GM21367 (cell line): ENCODE results near the gene SYCP1.
"Not testable (repeated sequence)": the region's sequence is repeated elsewhere in the genome, so short reads cannot be mapped to it uniquely, and the experiment has no call there.

Experiments used
- ATAC-seq: cut with Tn5 transposase; IDR thresholded peaks from one replicate; pipeline ENCODE4 v1.9.1; 2021; ENCODE audit not compliant: unreplicated experiment

SYCP1 gene

DNA sequence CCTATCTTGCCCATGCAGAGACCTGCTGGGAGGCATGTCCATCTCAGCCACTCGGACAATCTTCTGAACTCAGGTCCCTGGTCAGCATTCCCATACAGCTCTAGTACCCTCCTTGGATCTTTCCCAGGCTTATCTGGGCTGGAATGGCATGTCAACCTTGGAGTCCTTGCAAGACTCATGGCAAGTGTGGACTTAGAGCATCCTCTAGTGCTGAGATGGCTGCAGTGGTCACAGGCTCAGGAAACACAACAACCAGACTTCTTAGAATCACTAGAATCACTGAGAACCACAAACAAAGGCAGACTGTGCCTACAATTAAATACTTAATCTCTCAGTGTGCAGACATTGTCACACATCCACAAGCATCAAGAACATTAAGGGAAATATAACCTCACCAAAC, 101.9 kb downstream of the SYCP1 start:
- no peak for ATAC-seq

DNA sequence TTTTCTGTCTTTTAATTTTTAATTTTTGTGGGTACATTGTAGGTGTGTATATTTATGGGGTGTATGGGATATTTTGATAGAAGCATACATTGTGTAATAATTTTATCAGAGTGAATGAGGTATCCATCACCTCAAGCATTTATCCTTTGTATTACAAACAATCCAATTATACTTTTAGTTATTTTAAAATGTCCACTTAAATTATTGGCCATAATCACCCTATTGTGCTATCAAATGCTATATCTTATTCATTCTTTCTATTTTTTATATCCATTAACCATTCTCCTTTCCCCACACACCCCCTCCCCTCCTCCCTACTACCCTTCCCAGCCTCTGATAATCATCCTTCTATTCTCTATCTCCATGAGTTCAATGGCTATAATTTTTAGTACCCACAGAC, 104.8 kb downstream of the SYCP1 start:
- no peak for ATAC-seq

DNA sequence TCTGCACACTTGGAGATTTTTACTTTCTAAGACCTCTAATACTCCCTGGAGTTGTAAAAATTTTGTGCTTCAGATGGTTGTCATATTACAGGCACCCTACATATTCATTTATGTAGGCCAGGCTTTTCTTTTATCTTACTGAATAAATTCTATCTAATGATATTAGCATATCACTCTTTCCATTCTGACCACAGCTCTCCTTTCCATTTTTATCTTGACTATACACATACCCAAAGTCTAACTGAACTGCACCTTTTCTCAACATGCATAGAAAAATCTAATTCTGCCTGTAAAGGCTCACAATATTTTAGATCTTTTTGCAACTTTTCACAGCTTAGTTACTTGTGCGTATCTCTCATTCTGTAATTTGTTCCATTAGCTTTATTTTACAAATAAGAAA, 122.2 kb downstream of the SYCP1 start:
- no peak for ATAC-seq

DNA sequence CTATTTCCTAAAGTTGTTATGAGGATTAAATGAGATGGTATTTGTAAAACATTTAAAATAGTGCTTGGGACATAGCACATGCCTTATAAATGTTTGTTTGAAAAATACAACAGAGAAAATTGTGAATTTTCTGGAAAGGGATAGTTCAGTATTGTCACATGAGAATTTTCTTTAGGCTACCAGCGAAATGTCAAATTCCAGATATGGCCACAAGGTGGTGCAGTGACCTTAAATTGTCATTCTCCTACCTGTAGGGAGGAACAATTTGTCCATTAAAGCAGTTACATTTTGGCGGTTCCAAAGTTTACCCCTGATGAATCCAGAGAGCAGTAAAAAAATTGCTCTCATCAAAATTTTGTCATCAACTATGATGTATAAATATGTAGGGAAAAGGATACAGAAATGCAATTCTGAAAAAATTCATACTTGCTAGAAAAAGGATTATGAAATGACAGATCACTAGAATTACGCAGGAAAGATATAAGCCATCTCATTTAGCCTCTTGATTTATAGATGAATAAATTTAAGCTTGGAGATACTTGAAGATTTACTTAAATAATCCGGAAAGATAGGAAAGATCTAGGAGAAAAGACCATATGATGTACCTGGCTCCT, 124.7 kb downstream of the SYCP1 start:
- ATAC-seq: no peak

DNA sequence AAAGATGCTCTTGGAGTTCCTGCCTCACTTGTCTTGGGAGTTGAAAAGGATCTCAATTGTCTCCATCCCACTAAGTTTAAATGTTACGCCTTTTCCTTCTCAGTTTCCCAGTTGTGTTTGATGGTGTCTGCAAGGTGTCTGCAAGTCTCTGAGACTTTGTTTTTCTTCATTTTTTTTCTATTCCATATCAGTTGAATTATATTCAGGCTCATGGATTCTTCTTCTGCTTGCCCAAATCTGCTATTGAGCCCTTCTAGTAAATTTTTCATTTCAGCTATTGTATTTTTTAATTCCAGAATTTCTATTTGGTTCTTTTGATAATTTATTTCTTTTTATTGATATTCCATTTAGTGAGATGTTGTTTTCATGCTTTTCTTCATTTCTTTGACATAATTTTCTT, 127.6 kb downstream of the SYCP1 start:
- no peak for ATAC-seq

DNA sequence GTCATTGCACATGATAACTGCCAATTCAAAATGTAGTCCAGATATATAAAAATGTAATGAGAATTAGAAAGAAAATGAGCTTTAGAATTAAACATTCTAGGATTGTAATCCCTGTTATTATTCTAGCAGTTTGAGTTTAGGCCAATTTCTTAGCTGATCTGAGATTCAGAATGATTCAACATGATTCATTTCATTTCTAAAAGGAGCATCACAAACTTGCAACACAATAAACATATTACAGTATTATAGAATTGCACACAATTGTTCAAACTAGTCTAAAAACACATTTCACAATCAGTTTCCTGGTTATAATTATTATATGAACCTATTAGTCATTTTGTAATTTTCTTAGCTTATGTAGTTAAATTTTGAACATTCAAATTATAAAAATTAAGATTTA, 131.6 kb downstream of the SYCP1 start:
- no peak for ATAC-seq

DNA sequence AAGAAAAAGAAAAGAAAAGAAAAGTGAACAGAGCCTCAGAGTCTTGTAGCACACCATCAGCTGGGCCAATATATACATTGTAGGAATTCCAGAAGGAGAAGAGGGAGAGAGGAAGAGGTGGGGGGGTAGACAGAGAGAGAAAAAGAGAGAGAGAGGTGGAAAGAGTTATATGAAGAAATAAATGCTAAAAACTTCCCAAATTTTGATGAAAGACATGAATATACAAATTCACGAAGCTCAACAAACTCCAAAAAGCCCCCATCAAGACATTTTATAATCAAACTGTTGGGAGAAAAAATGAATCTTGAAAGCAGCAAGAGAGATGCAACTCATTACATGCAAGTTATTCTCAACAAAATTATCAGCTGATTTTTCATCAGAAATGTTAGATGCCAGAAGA, 133.4 kb downstream of the SYCP1 start:
- ATAC-seq: no peak

DNA sequence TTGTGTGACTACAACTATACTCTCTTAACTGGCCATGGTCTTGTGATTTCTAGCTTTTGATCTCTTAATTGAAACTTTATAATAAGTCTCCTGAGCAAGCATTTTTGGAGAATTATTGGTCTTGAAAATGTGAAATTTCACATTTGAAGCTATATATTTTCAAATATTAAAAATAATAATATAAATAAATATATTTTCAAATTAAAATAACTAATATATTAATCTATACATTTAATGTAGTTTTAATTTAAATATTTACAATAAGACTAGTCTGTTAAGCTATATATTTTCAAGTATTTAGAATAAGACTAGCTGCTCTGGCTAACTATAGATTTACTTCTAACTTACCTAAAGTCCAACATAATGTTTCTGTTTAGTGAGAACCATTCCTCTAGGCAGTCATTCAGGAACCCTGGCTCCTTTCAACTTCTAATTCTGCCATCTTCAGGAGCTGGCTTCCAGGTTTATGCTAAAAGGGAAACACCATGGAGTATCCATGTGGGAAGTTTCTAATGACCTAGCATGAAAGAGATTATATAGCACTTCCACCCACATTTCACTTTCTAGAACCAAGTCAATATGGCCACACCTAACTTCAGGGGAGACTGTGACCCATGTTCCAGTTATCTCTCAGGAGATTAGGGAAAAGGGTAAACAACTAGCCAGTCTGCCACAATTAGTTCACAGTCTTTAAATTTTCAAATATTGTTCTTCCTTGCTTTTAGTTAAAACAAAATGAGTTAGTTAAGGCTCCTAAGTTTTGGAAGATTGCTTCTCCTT, 143.0 kb downstream of the SYCP1 start:
- no peak for ATAC-seq

DNA sequence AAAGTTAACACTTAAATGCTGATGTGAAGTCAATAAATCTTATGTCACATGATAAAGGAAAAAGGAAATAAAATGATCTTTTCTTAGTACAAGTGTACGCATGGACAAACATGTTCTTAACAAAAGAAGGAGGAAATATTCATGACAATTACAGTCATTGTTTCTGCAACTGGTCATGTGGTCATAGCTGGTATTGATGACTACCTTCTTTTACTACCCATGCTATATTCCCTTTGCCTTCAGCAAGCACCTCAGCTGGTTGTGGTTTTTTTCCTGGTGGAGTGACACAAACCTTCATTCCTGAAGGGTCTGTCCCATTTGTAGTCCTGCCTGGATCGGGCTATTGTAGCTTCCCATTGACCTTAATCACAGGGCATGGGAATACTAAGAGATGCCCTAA, 151.5 kb downstream of the SYCP1 start:
- ATAC-seq: no peak

DNA sequence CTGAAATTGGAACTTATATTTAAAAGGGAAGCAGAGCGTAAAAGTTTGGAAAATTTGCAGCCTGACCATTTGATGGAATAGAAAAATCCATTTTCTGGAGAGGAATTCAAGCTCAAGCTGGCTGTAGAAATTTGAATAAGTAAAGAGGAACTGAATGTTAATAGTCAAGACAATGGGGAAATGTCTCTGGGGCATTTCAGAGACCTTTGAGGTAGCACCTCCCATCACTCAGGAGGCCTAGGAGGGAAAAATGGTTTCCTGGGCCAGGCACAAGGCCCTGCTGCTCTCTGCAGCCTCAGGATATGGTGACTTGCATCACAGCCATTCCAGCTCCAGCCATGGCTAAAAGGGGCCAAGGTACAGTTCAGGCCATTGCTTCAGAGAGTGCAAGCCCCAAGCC, 157.3 kb downstream of the SYCP1 start:
- no peak for ATAC-seq

DNA sequence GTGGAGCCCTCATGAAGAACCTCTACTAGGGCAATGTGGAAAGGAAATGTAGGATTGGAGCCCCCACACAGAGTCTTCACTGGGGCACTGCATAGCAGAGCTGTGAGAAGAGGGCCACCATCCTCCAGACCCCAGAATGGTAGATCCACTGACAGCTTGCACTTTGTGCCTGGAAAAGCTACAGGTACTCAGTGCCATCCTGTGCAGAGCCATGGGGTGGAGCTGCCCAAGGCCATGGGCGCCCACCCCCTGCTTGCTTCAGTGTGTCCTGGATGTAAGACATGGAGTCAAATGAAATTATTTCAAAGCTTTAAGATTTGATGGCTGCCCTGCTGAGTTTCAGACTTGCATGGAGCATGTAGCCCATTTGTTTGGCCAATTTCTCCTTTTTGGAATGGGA, 157.8 kb downstream of the SYCP1 start:
- ATAC-seq: no peak

DNA sequence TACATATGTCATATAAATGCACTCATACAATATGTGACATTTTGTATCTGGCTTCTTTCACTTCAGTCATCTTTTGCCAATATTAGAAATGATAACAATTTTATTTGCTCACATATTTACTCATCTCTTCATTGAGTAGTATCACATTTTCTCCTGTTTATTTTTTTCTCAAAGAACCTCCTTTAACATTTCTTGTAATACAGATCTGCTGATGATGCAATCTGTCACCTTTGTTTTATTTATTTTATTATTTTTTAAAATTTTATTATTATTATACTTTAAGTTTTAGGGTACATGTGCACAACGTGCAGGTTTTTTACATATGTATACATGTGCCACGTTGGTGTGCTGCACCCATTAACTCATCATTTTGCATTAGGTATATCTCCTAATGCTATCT, 159.1 kb downstream of the SYCP1 start:
- ATAC-seq: no peak

DNA sequence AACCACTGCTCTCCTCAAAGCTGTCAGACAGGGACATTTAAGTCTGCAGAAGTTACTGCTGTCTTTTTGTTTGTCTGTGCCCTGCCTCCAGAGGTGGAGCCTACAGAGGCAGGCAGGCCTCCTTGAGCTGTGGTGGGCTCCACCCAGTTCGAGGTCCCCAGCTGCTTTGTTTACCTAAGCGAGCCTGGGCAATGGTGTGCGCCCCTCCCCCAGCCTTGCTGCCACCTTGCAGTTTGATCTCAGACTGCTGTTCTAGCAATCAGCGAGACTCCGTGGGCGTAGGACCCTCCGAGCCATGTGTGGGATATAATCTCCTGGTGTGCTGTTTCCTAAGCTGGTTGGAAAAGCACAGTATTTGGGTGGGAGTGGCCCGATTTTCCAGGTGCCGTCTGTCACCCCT, 164.9 kb downstream of the SYCP1 start:
- not testable (repeated sequence) for ATAC-seq

DNA sequence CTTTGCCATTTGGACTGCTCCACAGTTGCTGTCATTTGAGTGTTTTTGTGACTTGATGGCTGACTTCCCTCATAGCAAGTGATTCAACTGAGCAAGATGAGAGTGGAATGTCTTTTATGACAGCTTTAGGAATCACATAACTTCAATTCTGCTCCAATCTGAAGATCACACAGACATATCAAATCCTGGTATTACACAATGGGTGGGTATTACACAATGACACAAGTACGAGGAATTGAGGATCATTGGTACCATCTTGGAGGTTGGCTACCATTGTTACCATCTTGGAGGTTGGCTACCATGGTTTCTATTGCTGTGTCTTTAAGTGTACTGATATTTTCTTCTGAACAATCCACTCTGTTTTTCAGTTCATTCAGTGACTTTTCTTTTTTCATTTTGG, 166.5 kb downstream of the SYCP1 start:
- no peak for ATAC-seq

DNA sequence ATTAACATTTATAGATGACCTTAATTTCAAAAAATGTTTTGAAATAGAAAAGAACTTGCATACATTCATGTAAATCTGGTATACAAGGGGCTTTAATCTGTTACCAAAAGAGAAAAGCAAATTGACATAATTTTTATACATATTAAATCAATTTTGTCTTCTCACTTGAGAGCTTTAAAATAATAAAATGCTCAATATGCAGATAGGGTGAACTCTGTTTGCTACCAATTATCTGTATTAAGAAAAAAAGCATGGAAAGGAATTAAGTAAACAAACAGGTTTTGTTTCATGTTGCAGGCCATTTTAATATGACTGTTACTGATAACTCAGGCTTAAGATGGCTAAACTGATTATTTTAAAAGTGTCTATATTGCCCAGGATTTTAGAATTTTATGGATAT, 168.9 kb downstream of the SYCP1 start:
- no peak for ATAC-seq

DNA sequence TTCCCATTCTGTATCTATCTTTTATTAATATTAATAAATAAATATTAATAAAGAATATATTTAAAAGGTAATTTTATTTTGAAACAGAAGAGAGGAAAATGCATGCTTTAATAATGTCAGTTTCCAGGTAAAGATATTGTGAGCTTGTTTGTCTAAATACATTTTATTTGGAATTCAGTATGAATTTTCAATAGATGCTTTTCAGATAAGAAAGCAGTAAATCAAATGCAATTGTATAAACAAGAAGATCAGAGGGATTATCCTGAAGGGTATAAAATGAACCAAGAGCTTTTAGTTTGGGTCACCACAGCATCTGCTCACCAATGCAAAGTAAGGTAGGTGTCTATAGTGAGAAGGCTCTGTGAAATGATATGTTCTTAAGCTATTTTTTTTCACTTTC, 174.9 kb downstream of the SYCP1 start, which contains the start of gene TSHB:
Gene TSHB (plus strand): TSS at position 301 of the 400 bp plus-strand sequence. CDS start 3,537 bp downstream, outside the sequence.
- ATAC-seq: no peak

DNA sequence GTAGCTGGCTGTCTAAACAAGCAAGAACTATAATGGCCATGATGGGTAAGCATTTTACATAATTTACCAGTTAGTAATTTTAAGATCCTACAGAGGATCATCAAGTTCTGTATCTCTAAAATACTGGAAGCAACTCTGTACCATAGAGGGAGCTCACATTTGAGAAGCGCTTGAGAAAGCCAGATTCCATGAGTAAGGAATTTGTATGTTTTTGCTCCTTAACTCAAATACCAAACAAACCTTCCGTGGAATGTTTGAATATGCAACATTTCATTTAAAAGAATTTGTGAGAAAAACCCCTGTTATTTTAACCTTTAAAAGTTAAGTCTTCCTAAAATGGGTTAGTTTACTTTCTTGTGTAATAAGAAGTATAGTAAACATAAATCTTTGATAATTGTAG, 176.9 kb downstream of the SYCP1 start:
- no peak for ATAC-seq

DNA sequence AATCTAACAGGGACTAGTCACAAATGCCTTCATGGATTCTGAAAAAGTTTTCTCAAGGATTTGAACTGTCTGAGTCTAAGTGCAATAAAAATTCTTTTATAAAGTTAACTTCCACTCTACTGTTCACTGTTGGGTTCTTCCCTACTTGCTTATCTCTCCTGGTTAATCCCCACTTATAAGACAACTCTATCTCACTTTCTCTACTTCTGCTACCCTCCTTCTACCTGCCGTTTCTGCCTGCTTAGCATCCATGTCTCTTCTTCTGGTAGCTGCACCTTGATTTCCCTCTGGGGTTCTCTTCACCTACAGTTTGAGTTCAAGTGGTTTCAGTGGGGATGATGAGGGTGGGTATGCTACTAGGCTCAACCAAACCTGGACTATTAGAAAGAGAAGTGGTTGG, 181.0 kb downstream of the SYCP1 start:
- no peak for ATAC-seq

DNA sequence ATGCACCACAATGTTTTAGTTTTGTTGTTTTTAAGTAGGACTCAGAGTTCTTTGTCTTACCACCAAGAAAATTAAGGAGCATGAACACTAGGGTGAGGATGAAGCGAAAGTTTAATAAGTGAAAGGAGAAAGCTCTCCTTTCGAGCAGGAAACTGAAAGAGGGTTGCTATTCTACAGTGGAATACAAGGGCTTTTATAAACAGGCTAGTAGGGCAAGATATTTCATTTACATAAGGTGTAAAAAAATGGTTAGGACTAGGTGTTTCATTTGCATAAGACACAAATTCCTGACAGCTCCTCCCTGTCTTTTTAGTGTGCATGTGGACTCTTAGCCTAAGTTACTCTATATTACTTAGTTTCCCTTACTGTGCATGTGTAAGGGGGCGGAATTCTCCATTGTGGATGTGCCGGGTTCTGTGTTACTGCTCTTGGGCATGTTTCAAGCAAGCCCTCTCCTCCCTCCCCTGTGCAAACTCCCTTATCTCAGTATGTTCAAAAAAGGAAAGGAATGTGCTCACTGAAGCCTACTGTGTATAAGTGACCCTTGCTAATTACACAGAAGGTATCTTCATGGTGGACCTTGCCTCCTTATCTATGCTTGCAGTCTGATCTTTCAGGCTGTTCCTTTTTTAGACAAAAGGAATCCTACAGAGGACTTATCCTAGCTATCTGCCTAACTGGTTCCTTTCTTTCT, 182.3 kb downstream of the SYCP1 start:
- no peak for ATAC-seq

DNA sequence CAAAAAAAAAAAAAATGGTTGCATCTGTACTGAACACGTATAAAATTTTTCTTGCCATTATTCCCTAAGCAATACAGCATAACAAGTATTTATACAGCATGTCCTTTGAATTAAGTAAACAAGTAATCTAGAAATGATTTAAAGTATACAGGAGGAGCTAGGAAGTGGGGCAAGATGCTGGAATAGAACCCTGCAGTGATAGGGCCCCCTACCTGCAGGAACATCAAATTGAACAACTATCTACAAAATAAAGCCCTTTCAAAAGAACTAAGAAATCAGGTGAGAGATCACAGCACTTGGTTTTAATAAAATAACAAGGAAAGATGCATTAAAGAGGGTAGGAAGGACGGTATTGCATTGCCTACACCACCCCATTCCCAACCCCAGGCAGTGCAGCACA, 185.8 kb downstream of the SYCP1 start:
- no peak for ATAC-seq

DNA sequence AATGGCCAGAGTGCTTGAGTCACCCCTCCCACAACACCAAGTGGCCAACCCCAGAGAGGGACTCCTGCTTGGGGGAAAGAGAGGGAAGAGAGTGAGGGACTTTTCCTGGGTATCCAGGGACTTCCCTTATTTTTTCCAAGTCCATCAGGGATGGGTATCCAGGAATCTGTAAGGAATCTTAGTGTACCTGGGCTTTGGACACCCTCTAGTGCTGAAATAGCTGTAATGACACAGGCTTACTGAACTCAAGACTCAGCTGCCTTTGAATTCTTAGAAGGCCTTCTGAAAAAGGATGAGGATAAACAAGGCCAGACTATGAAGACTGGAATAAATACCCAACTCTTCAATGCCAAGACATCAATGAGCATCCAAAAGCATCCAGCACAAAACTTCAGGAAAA, 187.0 kb downstream of the SYCP1 start:
- ATAC-seq: no peak
